ENCODE results near the gene AUTS2. TPM values are rescaled to one million over a fixed set of nuclear protein-coding genes. Genes with fewer than 3 reads are reported as not detected.

Gene AUTS2
- total and polyA plus RNA-seq, 10 of the 15 experiments (the other 5 are each of a cell fraction or from before 2014, with no cell fraction given): 6.4 to 55.6 (median 21.6) TPM

- Histone ChIP-seq H2AFZ (ENCODE audit: control insufficient read depth, low read depth, low read length) (no peak overlapping the region), H3K9ac (ENCODE audit: control insufficient read depth, insufficient read depth, low read length) (no peak overlapping the region), H3K27me3 (replicated peaks in 1 of 2; ENCODE audit: control insufficient read depth in 2 of 2, insufficient read depth in 2 of 2, low read length in 1 of 2) (no peaks in the 10 kb centered on the region), H3K4me2 (ENCODE audit: control insufficient read depth, insufficient read depth) (no peak overlapping the region), H3K4me1 (ENCODE audit: control insufficient read depth, insufficient read depth, low read length) (peaks cover 10% of the 10 kb centered on the region), H3K4me3 (no peak overlapping the region), H3K36me3 (ENCODE audit: control insufficient read depth in 2 of 2, insufficient read depth in 2 of 2, low read length in 1 of 2) (peaks cover 0 to 2% of the 10 kb centered on the region in 2 experiments; a peak in 2 of 4 replicates), H3K9me3 (replicated peaks; ENCODE audit: control insufficient read depth, insufficient read depth, low read length) (no peaks in the 10 kb centered on the region), H4K20me1 (ENCODE audit: control insufficient read depth, insufficient read depth) (no peaks in the 10 kb centered on the region), H3K27ac (ENCODE audit: control insufficient read depth, insufficient read depth) (no peak overlapping the region), H3K79me2 (ENCODE audit: control insufficient read depth, insufficient read depth, low read length) (no peaks in the 10 kb centered on the region)
- intact Hi-C loops (cut with micrococcal nuclease; ENCODE audit: unreplicated experiment) (no loop called here), in situ Hi-C loops (cut with MboI) (no loop called here)
- POLR2A ChIA-PET: no interaction called here
- no TSS peak for BruUV-seq (replicated peaks)
- no peak for DNase-seq (ENCODE audit: low read depth, low spot score)
- RAD21 ChIA-PET (ENCODE audit: unreplicated experiment): no interaction called here
- CTCF ChIA-PET: interaction anchor here (1.1 kb wide), 1 partner anchor 12 kb away, joined by 3 read pairs; no protein-coding TSS in a partner anchor
- WGBS (ENCODE audit: insufficient coverage, insufficient replicate concordance, low lambda C conversion rate, missing lambda C conversion rate): 33% methylated on average over 6 of the region's 6 CpGs
- TF ChIP-seq BACH1 (IDR thresholded peaks at IDR 0.05; ENCODE audit: borderline replicate concordance) (no peak), RB1 (IDR thresholded peaks at IDR 0.05; ENCODE audit: borderline replicate concordance) (no peak), TCF3 (IDR thresholded peaks at IDR 0.05; ENCODE audit: borderline replicate concordance, insufficient read depth, low read depth, low read length) (no peak), DPF2 (IDR thresholded peaks at IDR 0.05) (no peak)
- no peak for FAIRE-seq
- no peak for ATAC-seq
- SMC1A ChIA-PET (ENCODE audit: uncharacterized antibody, unreplicated experiment): interaction anchor here (0.7 kb wide), 1 partner anchor 243 kb away, joined by 3 read pairs; no protein-coding TSS in a partner anchor
Observed at GRCh38 chr7:70460562-70460961, 862.3 kb downstream of the AUTS2 start.

- no TSS peak for BruUV-seq (replicated peaks)
- no peak overlapping the region for H3K4me3 ChIP-seq
- intact Hi-C loops (cut with micrococcal nuclease; ENCODE audit: unreplicated experiment): no loop called here
- in situ Hi-C loops (cut with MboI): no loop called here
- DNase-seq (ENCODE audit: low read depth, low spot score): no peak
- TF ChIP-seq, protein P1, sequence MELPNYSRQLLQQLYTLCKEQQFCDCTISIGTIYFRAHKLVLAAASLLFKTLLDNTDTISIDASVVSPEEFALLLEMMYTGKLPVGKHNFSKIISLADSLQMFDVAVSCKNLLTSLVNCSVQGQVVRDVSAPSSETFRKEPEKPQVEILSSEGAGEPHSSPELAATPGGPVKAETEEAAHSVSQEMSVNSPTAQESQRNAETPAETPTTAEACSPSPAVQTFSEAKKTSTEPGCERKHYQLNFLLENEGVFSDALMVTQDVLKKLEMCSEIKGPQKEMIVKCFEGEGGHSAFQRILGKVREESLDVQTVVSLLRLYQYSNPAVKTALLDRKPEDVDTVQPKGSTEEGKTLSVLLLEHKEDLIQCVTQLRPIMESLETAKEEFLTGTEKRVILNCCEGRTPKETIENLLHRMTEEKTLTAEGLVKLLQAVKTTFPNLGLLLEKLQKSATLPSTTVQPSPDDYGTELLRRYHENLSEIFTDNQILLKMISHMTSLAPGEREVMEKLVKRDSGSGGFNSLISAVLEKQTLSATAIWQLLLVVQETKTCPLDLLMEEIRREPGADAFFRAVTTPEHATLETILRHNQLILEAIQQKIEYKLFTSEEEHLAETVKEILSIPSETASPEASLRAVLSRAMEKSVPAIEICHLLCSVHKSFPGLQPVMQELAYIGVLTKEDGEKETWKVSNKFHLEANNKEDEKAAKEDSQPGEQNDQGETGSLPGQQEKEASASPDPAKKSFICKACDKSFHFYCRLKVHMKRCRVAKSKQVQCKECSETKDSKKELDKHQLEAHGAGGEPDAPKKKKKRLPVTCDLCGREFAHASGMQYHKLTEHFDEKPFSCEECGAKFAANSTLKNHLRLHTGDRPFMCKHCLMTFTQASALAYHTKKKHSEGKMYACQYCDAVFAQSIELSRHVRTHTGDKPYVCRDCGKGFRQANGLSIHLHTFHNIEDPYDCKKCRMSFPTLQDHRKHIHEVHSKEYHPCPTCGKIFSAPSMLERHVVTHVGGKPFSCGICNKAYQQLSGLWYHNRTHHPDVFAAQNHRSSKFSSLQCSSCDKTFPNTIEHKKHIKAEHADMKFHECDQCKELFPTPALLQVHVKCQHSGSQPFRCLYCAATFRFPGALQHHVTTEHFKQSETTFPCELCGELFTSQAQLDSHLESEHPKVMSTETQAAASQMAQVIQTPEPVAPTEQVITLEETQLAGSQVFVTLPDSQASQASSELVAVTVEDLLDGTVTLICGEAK (IDR thresholded peaks at IDR 0.05; ENCODE audit: borderline replicate concordance): no peak
- TF ChIP-seq RELA (IDR thresholded peaks at IDR 0.05; ENCODE audit: borderline replicate concordance, partially characterized antibody) (no peak), EGR1 (IDR thresholded peaks at IDR 0.05; ENCODE audit: borderline replicate concordance in 1 of 2, low read depth in 2 of 2, low read length in 2 of 2) (no peak), SMARCA5 (IDR thresholded peaks at IDR 0.05) (no peak)
- no peaks in the 10 kb centered on the region for H4K20me1 ChIP-seq (ENCODE audit: control insufficient read depth, insufficient read depth)
- no peaks in the 10 kb centered on the region for H3K79me2 ChIP-seq (ENCODE audit: control insufficient read depth, insufficient read depth, low read length)
- ATAC-seq: no peak
- H3K4me1 ChIP-seq (ENCODE audit: control insufficient read depth, insufficient read depth, low read length): no peaks in the 10 kb centered on the region
- 64% methylated on average over 5 of the region's 5 CpGs for WGBS (ENCODE audit: insufficient coverage, insufficient replicate concordance, low lambda C conversion rate, missing lambda C conversion rate)
- SMC1A ChIA-PET (ENCODE audit: uncharacterized antibody, unreplicated experiment): no interaction called here
- no peak overlapping the region for H3K4me2 ChIP-seq (ENCODE audit: control insufficient read depth, insufficient read depth)
- RAD21 ChIA-PET (ENCODE audit: unreplicated experiment): no interaction called here
- no peak for FAIRE-seq
- H3K27ac ChIP-seq (ENCODE audit: control insufficient read depth, insufficient read depth): no peak overlapping the region
- POLR2A ChIA-PET: no interaction called here
- CTCF ChIA-PET: interaction anchor here (1.3 kb wide), 1 partner anchor 365 kb away, joined by 3 read pairs; no protein-coding TSS in a partner anchor
- no peak overlapping the region for H3K9ac ChIP-seq (ENCODE audit: control insufficient read depth, insufficient read depth, low read length)
- no peaks in the 10 kb centered on the region for H3K27me3 ChIP-seq (replicated peaks in 1 of 2; ENCODE audit: control insufficient read depth in 2 of 2, insufficient read depth in 2 of 2, low read length in 1 of 2)
- H3K36me3 ChIP-seq (ENCODE audit: control insufficient read depth in 2 of 2, insufficient read depth in 2 of 2, low read length in 1 of 2): no peaks in the 10 kb centered on the region
- no peak overlapping the region for H2AFZ ChIP-seq (ENCODE audit: control insufficient read depth, low read depth, low read length)
- H3K9me3 ChIP-seq (replicated peaks; ENCODE audit: control insufficient read depth, insufficient read depth, low read length): no peaks in the 10 kb centered on the region
Observed at GRCh38 chr7:70463352-70463938, 865.2 kb downstream of the AUTS2 start.

Data from GM12878 (cell line).